Measurements from ENCODE around the gene KIAA1191. TPM values are rescaled to one million over a fixed set of nuclear protein-coding genes. Genes with fewer than 3 reads are reported as not detected.

Gene KIAA1191
- total RNA-seq, 1 experiment from 2014 or later = 99.0 TPM

DNA sequence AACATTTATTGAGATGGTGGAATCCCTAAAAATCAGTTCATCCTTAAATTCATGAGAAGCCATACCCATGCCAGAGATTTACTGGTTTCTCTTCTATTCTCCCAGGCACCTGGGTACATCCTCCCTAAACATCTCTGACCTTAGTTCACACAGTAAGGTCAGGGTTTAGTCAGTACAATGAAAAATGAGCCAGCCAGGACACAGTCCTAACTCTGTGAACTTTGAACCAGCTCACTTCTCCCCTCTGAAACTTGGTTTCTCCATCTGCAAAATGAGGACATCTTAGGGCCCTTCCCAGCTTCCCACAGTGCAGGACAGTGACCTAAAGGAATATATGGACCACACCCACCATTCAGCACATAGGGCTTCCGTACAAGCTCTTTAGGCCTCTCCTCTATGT is 24.9 kb upstream of the KIAA1191 start:
- DNase-seq (ENCODE audit: low read depth, low spot score) = no peak
- Histone ChIP-seq H3K9ac (ENCODE audit: low read length) (no peak overlapping the region), H3K9me3 (ENCODE audit: control insufficient read depth in 1 of 2, insufficient read depth in 1 of 2, low read depth in 1 of 2, low read length in 2 of 2) (no peaks in the 10 kb centered on the region), H3K27ac (ENCODE audit: low read depth, low read length) (no peak overlapping the region), H3K79me2 (ENCODE audit: insufficient read depth, low read length) (peaks cover 64% of the 10 kb centered on the region), H2AFZ (ENCODE audit: low read depth, low read length, poor library complexity, severe bottlenecking) (no peak overlapping the region), H4K20me1 (ENCODE audit: insufficient read depth) (peaks cover 13% of the 10 kb centered on the region; the same call in 1 of the 2 replicates), H3K4me2 (ENCODE audit: low read length) (peak overlapping the region; percentile 86), H3K9me2 (ENCODE audit: insufficient read depth) (no peaks in the 10 kb centered on the region), H3K4me1 (ENCODE audit: control insufficient read depth in 1 of 2, insufficient read depth in 2 of 2, low read length in 2 of 2) (peaks cover 11 to 22% of the 10 kb centered on the region in 2 experiments; a peak in 3 of 4 replicates), H3K27me3 (ENCODE audit: insufficient read depth, low read length) (no peaks in the 10 kb centered on the region), H3K36me3 (ENCODE audit: control insufficient read depth in 1 of 2, insufficient read depth in 2 of 2, low read length in 2 of 2) (peaks cover 25 to 66% of the 10 kb centered on the region in 2 experiments; a peak in 3 of 4 replicates), H3K4me3 (replicated peaks in 1 of 2; ENCODE audit: low read depth in 1 of 2, low read length in 2 of 2) (peak overlapping the region in 1 of 2 experiments; percentile 78; a peak in 1 of 4 replicates)
- RAD21 ChIA-PET (ENCODE audit: low non-redundant PET in 1 of 2, low total read pairs in 2 of 2, uncharacterized antibody in 2 of 2, unreplicated experiment in 2 of 2) = no interaction called here
- no peak for ATAC-seq
- no TSS peak for BruUV-seq (replicated peaks)
- intact Hi-C loops (cut with micrococcal nuclease) = no loop called here
- POLR2A ChIA-PET = no interaction called here
- TF ChIP-seq SP1 (IDR thresholded peaks at IDR 0.05; ENCODE audit: low read depth) = no peak
- TF ChIP-seq JUND (IDR thresholded peaks at IDR 0.05) = no peak
- TF ChIP-seq ZFX (IDR thresholded peaks at IDR 0.05) = no peak
- no peak for TF ChIP-seq TCF7L2 (IDR thresholded peaks at IDR 0.05; ENCODE audit: borderline replicate concordance, extremely low read depth, insufficient read depth, insufficient read length)
- TF ChIP-seq ATF3 (IDR thresholded peaks at IDR 0.05) = no peak
- no peak for TF ChIP-seq ELF1 (IDR thresholded peaks at IDR 0.05; ENCODE audit: borderline replicate concordance, low read depth)
- TF ChIP-seq POLR2AphosphoS5 (IDR thresholded peaks at IDR 0.05; ENCODE audit: low read depth, low read length) = no peak
- CTCF ChIA-PET = no interaction called here

DNA sequence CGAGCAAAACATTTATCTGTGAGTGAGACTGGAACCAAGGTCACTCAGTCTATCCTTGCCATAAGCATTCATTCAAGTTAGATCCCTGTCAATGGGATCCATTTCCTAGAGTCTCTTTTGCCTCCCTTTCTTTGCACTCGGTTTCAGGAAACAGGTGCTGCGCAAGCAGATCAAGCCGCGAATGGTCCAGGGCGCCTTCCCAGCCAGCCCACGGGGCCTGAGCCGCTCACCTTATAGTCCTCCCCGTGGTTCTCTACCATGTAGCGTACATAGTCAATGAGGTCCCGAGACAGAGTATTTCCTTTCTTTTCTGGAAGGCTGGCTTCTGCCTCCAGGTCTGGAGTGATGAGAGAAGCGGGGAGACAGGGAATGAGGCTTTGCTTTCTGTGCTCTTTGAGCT is 23.4 kb upstream of the KIAA1191 start:
- ATAC-seq (no peak), DNase-seq (ENCODE audit: low read depth, low spot score) (no peak)
- Histone ChIP-seq H3K36me3 (ENCODE audit: control insufficient read depth in 1 of 2, insufficient read depth in 2 of 2, low read length in 2 of 2) (peaks cover 29 to 65% of the 10 kb centered on the region in 2 experiments; a peak in 3 of 4 replicates), H3K4me2 (ENCODE audit: low read length) (no peak overlapping the region), H2AFZ (ENCODE audit: low read depth, low read length, poor library complexity, severe bottlenecking) (no peak overlapping the region), H3K79me2 (ENCODE audit: insufficient read depth, low read length) (peaks cover 52% of the 10 kb centered on the region), H3K9me3 (ENCODE audit: control insufficient read depth in 1 of 2, insufficient read depth in 1 of 2, low read depth in 1 of 2, low read length in 2 of 2) (no peaks in the 10 kb centered on the region), H3K9me2 (ENCODE audit: insufficient read depth) (no peaks in the 10 kb centered on the region), H3K9ac (ENCODE audit: low read length) (no peak overlapping the region), H4K20me1 (ENCODE audit: insufficient read depth) (peaks cover 13% of the 10 kb centered on the region; the same call in 1 of the 2 replicates), H3K4me3 (replicated peaks in 1 of 2; ENCODE audit: low read depth in 1 of 2, low read length in 2 of 2) (no peak overlapping the region), H3K27me3 (ENCODE audit: insufficient read depth, low read length) (no peaks in the 10 kb centered on the region), H3K27ac (ENCODE audit: low read depth, low read length) (no peak overlapping the region), H3K4me1 (ENCODE audit: control insufficient read depth in 1 of 2, insufficient read depth in 2 of 2, low read length in 2 of 2) (peaks cover 9 to 18% of the 10 kb centered on the region in 2 experiments; a peak in 3 of 4 replicates)
- ChIA-PET CTCF (no interaction called here), RAD21 (ENCODE audit: low non-redundant PET in 1 of 2, low total read pairs in 2 of 2, uncharacterized antibody in 2 of 2, unreplicated experiment in 2 of 2) (no interaction called here), POLR2A (no interaction called here)
- intact Hi-C loops (cut with micrococcal nuclease) = no loop called here
- no TSS peak for BruUV-seq (replicated peaks)
- no peak for TF ChIP-seq TCF7L2 (IDR thresholded peaks at IDR 0.05; ENCODE audit: borderline replicate concordance, extremely low read depth, insufficient read depth, insufficient read length)
- TF ChIP-seq POLR2A (IDR thresholded peaks at IDR 0.05; ENCODE audit: borderline replicate concordance, extremely low read depth, insufficient read depth, insufficient read length) = no peak
- TF ChIP-seq RAD21 (IDR thresholded peaks at IDR 0.05; ENCODE audit: low read depth) = no peak
- no peak for TF ChIP-seq MAX (IDR thresholded peaks at IDR 0.05)
- TF ChIP-seq SIN3A (IDR thresholded peaks at IDR 0.05; ENCODE audit: low read depth) = no peak
- TF ChIP-seq CEBPB (IDR thresholded peaks at IDR 0.05; ENCODE audit: low read depth) = no peak
